H1 (cell line): ENCODE measurements around the gene RASSF5. TPM values are rescaled to one million over a fixed set of nuclear protein-coding genes. Genes with fewer than 3 reads are reported as not detected.

ENCODE experiments used
- ASH2L ChIP-seq: fragments of 200-600, 300-600 bp; sonication (generic); IDR thresholded peaks from one replicate; pipeline ENCODE4 v1.7.1; 2017; ENCODE audit warnings: low read length
- BRCA1 ChIP-seq: IDR thresholded peaks from 2 replicates; pipeline ENCODE4 v1.6.1; 2012; ENCODE audit warnings: low read depth, low read length, improper control_type of control experiment
- CEBPB ChIP-seq: IDR thresholded peaks from 2 replicates; pipeline ENCODE4 v1.6.1; 2012; ENCODE audit warnings: low read depth, low read length
- EGR1 ChIP-seq: IDR thresholded peaks from 2 replicates; pipeline ENCODE4 v1.6.1; 2011; ENCODE audit warnings: low read depth, low read length, borderline replicate concordance
- EP300 ChIP-seq, 2 experiments: IDR thresholded peaks; 1 replicate in 1 of 2; 2 replicates in 1 of 2; pipeline ENCODE4 v1.6.1; 2011 to 2012; ENCODE audit warnings: low read depth in 2 of 2, low read length in 2 of 2, mild to moderate bottlenecking in 2 of 2, borderline replicate concordance in 1 of 2, inconsistent platforms in 1 of 2, moderate library complexity in 1 of 2
- GABPA ChIP-seq: IDR thresholded peaks from 2 replicates; pipeline ENCODE4 v1.6.1; 2011; ENCODE audit warnings: mild to moderate bottlenecking, low read length, moderate library complexity, borderline replicate concordance; ENCODE audit not compliant: insufficient read depth
- NANOG ChIP-seq: IDR thresholded peaks from 2 replicates; pipeline ENCODE4 v1.6.1; 2011; ENCODE audit warnings: low read length, low read depth, mild to moderate bottlenecking, inconsistent platforms; ENCODE audit not compliant: insufficient read depth, poor library complexity, severe bottlenecking
- POU5F1 ChIP-seq: IDR thresholded peaks from 2 replicates; pipeline ENCODE4 v1.6.1; 2011; ENCODE audit warnings: low read depth, mild to moderate bottlenecking, low read length, moderate library complexity
- SIN3A ChIP-seq, 2 experiments: IDR thresholded peaks in 1 of 2; conservative IDR thresholded peaks in 1 of 2; 2 replicates each; pipeline ENCODE4 v1.6.1; 2011 to 2012; ENCODE audit warnings: low read length in 2 of 2, improper control_type of control experiment in 1 of 2, low read depth in 1 of 2, mild to moderate bottlenecking in 1 of 2
- TEAD4 ChIP-seq: IDR thresholded peaks from 2 replicates; pipeline ENCODE4 v1.6.1; 2012; ENCODE audit warnings: low read depth, low read length, inconsistent platforms, mixed read lengths
- polyA plus RNA-seq, 7 experiments: library from polyadenylated mRNA; depleted of rRNA in 3 of 7; stranded (reverse) in 5 of 7; unstranded in 2 of 7; fragments of >200 nt in 5 of 7; fragments of 200-250 nt in 2 of 7; gene quantifications; 1 replicate in 5 of 7; 2 replicates in 1 of 7; 4 replicates in 1 of 7; pipeline versions ENCODE4 v1.2.1 to v1.2.3, GENCODE V29; 2011 to 2013; ENCODE audit warnings: missing spikeins in 2 of 7, mixed read lengths in 2 of 7
- total RNA-seq: library from RNA; stranded (reverse); fragmentation: NEBNext Ultra II Directional; extraction: Animal tissue kit (Norgen Biotek cat#: 25700); gene quantifications from 2 replicates; pipeline ENCODE4 v1.2.1, GENCODE V29; 2021
- TF ChIP-seq, protein P1 (sequence below): fragments of 300-600 bp; sonication (generic); IDR thresholded peaks from 2 replicates; pipeline ENCODE4 v1.7.1; 2012; ENCODE audit warnings: low read length, moderate library complexity, mild to moderate bottlenecking, inconsistent platforms; ENCODE audit not compliant: insufficient replicate concordance

RASSF5 gene
- total and polyA plus RNA-seq, 2 of the 8 experiments (the other 6 are each of a cell fraction or from before 2014, with no cell fraction given), result 0.82 to 1.8 TPM

- TF ChIP-seq, protein P1, sequence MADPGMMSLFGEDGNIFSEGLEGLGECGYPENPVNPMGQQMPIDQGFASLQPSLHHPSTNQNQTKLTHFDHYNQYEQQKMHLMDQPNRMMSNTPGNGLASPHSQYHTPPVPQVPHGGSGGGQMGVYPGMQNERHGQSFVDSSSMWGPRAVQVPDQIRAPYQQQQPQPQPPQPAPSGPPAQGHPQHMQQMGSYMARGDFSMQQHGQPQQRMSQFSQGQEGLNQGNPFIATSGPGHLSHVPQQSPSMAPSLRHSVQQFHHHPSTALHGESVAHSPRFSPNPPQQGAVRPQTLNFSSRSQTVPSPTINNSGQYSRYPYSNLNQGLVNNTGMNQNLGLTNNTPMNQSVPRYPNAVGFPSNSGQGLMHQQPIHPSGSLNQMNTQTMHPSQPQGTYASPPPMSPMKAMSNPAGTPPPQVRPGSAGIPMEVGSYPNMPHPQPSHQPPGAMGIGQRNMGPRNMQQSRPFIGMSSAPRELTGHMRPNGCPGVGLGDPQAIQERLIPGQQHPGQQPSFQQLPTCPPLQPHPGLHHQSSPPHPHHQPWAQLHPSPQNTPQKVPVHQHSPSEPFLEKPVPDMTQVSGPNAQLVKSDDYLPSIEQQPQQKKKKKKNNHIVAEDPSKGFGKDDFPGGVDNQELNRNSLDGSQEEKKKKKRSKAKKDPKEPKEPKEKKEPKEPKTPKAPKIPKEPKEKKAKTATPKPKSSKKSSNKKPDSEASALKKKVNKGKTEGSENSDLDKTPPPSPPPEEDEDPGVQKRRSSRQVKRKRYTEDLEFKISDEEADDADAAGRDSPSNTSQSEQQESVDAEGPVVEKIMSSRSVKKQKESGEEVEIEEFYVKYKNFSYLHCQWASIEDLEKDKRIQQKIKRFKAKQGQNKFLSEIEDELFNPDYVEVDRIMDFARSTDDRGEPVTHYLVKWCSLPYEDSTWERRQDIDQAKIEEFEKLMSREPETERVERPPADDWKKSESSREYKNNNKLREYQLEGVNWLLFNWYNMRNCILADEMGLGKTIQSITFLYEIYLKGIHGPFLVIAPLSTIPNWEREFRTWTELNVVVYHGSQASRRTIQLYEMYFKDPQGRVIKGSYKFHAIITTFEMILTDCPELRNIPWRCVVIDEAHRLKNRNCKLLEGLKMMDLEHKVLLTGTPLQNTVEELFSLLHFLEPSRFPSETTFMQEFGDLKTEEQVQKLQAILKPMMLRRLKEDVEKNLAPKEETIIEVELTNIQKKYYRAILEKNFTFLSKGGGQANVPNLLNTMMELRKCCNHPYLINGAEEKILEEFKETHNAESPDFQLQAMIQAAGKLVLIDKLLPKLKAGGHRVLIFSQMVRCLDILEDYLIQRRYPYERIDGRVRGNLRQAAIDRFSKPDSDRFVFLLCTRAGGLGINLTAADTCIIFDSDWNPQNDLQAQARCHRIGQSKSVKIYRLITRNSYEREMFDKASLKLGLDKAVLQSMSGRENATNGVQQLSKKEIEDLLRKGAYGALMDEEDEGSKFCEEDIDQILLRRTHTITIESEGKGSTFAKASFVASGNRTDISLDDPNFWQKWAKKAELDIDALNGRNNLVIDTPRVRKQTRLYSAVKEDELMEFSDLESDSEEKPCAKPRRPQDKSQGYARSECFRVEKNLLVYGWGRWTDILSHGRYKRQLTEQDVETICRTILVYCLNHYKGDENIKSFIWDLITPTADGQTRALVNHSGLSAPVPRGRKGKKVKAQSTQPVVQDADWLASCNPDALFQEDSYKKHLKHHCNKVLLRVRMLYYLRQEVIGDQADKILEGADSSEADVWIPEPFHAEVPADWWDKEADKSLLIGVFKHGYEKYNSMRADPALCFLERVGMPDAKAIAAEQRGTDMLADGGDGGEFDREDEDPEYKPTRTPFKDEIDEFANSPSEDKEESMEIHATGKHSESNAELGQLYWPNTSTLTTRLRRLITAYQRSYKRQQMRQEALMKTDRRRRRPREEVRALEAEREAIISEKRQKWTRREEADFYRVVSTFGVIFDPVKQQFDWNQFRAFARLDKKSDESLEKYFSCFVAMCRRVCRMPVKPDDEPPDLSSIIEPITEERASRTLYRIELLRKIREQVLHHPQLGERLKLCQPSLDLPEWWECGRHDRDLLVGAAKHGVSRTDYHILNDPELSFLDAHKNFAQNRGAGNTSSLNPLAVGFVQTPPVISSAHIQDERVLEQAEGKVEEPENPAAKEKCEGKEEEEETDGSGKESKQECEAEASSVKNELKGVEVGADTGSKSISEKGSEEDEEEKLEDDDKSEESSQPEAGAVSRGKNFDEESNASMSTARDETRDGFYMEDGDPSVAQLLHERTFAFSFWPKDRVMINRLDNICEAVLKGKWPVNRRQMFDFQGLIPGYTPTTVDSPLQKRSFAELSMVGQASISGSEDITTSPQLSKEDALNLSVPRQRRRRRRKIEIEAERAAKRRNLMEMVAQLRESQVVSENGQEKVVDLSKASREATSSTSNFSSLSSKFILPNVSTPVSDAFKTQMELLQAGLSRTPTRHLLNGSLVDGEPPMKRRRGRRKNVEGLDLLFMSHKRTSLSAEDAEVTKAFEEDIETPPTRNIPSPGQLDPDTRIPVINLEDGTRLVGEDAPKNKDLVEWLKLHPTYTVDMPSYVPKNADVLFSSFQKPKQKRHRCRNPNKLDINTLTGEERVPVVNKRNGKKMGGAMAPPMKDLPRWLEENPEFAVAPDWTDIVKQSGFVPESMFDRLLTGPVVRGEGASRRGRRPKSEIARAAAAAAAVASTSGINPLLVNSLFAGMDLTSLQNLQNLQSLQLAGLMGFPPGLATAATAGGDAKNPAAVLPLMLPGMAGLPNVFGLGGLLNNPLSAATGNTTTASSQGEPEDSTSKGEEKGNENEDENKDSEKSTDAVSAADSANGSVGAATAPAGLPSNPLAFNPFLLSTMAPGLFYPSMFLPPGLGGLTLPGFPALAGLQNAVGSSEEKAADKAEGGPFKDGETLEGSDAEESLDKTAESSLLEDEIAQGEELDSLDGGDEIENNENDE, result no peak
- TF ChIP-seq NANOG, result no peak
- no peak for TF ChIP-seq ASH2L
- TF ChIP-seq CEBPB, result no peak
- no peak for TF ChIP-seq EGR1
- no peak for TF ChIP-seq TEAD4
- TF ChIP-seq POU5F1, result no peak
- TF ChIP-seq EP300 (IDR thresholded peaks at IDR 0.05; ENCODE audit: borderline replicate concordance in 1 of 2, low read depth in 2 of 2, low read length in 2 of 2), result no peak
- no peak for TF ChIP-seq GABPA
- no peak for TF ChIP-seq SIN3A (conservative IDR thresholded peaks at IDR 0.05 in 1 of 2, IDR thresholded peaks at IDR 0.05 in 1 of 2; ENCODE audit: low read depth in 1 of 2, low read length in 2 of 2)
- TF ChIP-seq BRCA1, result no peak
Observed at GRCh38 chr1:206495493-206496046, 11.8 kb upstream of the RASSF5 start (continued).
